SH-SY5Y (cell line): Measurements from ENCODE around the gene EML5.

Source experiments
- GATA2 ChIP-seq: IDR thresholded peaks from 2 replicates; pipeline ENCODE4 v1.6.1; 2011; ENCODE audit warnings: mild to moderate bottlenecking, low read depth, low read length
- GATA3 ChIP-seq: IDR thresholded peaks from 2 replicates; pipeline ENCODE4 v1.6.1; 2011; ENCODE audit warnings: low read depth, mild to moderate bottlenecking, low read length, moderate library complexity

GRCh38 chr14:88565427-88565826, 227.3 kb downstream of the EML5 start:
- TF ChIP-seq GATA2 = no peak
- no peak for TF ChIP-seq GATA3
